GM11168 (cell line): ENCODE measurements around the gene THSD7A.

Experiments used
- in situ Hi-C: fragments of 300-500 bp; cut with MboI; formaldehyde crosslinking; loops from one replicate; pipeline ENCODE4 v1.12.0; 2022; ENCODE audit warnings: low sequenced_read_pairs; ENCODE audit not compliant: unreplicated experiment

Gene THSD7A

DNA sequence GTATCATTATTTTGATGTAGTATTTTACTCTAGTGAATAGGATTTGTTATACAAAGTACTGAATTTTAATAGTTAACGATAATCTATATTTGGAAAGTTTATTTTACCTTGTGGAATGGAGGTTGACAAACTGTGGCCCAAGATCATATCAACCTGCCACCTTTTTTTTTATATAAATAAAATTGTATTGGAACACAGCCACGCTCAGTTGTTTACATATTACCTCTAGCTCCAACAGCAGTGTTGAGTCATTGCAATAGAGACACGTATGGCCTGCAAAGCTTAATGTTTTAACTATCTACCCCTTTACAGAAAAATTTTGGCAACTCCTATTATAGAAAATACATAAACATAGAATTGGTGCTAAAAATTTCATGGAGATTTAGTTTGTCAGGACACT, 239.3 kb downstream of the THSD7A start:
- in situ Hi-C loops, result no loop called here

DNA sequence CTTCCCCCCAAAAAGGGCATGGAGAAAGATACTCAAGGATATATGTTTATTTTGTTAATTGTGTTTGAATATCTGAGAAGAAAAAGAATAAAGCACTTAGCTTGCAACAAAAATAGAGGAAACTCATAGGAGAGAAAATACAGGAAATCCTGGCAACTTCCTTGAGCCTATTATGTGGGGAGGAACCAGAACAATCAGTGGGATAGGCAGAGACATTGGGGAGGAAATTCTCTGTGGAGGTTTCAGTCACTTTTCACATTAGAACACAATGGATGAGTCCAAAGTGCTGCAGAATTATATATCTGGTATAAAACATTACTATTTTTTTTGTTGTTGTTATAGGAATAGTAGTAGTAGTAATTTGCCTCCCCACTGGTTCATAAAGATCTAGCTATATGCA, 240.1 kb downstream of the THSD7A start:
- in situ Hi-C loops, result no loop called here

DNA sequence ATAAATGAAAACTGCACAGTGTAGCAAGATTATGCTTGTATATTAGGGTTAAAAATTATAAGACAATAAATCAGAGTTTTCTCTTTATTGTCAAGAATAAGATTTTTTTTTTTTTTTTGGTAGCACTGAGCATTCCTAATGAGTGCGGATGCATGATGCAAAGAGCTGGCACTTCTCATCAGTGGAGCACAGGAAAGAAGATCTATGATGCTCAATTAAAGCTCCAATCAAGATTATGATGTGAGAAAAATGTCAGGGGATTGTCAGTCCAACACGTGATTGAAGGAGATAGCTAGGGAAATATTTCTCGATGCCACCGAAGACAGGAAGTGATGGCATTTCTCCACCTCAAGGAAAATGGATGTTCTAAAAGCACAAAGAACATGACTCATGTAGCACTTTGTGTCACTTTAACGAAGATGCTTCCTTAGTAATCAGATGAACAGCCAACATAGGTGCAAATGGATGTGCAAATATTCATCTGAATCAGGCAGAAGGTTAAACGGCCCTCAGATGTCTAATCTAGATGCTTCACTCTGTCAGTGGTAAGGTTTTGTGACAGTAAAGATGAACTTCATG, 240.9 kb downstream of the THSD7A start:
- in situ Hi-C loops, result no loop called here

DNA sequence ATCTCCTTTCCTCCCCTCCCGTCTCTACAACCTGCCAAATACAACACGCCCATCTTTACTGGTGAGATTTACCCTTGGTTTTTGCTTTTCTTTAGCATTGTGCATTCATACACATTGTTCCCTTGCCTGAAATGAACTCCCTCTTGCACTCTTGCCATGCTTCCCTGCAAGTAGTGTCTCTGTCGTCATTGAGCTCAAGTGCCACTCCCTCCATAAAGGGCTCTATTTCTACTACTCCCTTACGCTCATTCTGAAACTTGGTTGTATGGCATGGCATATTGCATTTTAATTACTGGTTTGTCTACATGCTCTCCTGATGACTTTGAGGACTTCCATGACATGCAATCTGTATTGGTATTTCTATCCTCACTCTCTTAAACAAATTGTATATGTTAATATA, 242.7 kb downstream of the THSD7A start:
- in situ Hi-C loops, result no loop called here

DNA sequence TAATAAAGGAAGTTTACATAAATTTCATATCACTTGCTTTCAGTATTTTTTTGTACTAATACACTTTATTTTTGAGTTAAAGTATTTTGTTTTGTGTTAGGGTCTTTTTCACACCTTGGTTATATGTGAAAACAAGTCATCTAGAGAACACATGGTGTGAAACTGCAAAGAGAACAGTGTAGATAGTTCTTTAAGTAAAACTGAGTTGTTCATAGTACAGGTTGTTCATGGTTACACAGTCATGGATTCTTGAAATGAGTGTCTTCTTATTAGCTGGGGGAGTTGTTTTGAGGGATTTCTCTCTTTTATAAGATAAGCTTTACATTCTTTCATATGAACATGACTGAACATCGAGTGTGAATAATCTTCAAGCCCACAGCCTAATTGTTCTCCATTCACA, 244.2 kb downstream of the THSD7A start:
- in situ Hi-C loops, result no loop called here

DNA sequence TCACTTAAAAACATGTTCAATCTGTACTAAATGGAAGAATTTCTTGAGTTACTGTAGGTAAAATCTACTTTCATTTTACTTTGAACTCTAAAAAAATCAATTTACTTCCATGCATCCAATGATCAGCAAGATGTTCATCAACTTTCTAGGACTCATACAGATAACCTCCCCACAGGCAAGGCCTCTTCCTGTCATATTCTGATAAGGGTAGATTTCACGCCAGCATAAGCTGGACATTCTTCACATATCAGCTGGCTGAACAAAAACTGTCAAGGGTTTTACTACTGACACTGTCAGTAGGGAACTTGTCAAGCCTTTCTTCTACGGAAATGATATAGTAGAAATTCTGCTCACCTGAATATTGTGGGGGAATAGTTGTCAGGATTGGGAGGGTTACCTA, 244.9 kb downstream of the THSD7A start:
- in situ Hi-C loops, result no loop called here

DNA sequence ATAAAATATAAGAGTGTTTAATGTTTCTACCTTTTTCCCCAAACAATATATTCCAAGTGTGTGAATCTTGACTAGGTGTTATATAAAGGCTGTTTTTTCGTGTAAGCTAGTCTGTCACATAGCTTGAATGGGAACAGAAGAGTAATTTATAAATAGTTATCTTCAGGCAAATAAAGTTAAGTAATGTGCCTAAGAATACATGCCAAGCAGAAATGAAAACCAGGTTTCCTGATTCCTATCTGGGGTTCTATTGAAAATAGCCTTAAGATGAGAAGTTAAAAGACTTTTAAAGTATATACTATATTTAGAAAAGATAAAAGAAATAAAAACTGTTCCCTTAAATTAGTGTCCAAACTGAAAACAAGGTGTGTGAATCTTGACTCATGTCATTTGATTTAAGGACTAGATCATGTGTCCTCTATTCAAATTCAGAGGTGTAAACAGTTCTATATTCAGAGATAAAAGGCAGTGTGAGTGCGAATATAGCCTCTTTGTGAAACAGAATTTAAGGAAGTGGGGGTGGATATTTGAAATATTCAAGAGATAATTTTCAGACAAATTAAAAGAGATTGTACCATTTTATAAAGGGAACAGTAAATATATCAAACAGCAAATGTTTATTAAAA, 247.5 kb downstream of the THSD7A start:
- in situ Hi-C loops, result no loop called here

DNA sequence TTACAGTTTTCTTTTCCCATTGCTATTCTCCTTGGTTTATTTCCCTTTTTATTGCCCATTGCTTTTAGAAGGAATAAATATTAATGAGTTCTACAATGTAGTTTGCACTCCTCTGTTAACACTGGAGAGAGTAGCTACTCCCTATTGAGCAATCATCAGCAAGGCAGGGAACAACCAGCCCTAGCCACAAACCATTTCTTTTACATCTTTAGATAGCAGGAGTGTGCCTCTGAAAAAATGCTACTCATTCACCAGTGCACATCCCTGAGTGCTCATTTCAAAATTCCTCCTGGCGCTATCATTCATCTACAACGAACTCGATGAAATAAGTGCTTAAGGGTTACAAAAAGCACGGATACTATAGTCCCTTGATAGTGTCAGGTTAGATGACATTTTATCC, 252.9 kb downstream of the THSD7A start:
- in situ Hi-C loops, result no loop called here

DNA sequence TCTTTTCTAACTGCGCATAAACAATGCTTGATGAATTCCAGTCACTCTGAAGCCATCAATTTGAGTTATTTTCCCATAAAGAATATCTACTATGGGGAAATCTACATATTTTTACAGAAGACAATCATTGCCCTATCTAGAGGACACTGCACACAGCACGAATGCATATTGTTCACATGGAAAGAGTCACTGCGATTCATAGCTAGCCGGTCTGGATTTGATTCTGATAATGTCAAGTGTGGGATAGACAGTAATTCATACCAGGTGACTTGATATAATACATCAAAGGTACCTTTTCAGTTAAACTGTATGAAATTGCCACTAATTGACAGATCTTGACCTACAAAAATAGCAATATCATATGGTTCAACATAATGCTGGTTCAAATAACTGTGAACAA, 255.7 kb downstream of the THSD7A start:
- in situ Hi-C loops, result no loop called here

DNA sequence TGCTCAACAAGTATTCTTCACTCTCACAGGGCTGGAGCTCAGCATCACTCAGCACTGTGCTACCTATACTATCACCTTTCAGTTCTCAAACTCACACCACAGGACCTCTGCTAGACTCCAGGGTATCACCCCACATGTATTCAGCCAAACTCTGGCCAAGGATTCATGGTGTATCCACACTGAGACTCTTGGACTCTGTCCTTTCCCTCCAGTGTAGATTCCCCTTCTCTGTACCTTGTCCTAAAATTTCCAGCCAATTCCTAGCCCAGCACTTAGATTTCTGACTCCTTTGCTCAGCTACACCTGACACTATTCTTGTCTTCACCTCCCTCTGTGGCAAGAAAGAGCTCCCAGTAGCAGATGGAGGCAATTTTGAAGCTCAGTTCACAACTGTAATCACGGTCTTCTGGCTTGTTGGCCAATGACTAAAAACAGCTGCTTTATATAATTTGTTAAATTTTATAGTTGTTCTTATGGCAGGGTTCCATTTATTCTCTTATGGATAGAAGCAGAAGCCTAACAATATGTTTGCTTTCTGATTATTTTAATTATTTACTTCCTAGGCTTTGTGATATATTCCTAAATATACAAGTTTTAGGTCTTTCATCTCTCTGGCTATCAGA, 258.8 kb downstream of the THSD7A start:
- in situ Hi-C loops, result no loop called here

DNA sequence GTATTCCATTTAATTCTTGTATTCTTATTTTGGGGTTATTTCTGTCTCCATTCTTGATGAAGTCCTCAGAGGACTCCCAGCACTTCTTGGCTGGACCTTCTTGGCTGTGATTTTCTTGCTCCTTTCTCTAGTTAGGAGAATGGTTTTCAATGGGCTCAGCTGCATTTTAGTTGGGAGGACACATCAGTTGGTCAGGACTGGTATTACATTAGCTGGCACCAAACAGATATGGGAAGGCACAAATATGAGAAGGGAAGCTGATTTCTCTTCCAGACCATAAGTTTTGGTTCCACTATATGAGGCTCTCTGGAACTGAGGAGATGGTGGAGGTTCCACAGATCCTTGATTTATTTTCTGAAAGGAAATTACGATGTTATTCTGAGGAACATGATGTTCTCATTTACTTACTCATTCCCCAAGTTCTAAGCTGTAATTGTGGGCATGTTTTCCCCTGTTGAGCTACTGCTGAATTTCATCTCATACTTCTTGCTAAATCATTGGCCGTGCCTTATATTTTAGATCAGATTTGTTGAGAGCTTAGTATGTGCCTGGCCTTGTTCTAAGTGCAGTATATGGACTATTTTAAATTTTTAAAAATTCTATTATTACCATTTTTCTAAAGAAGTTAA, 261.0 kb downstream of the THSD7A start:
- in situ Hi-C loops, result no loop called here

DNA sequence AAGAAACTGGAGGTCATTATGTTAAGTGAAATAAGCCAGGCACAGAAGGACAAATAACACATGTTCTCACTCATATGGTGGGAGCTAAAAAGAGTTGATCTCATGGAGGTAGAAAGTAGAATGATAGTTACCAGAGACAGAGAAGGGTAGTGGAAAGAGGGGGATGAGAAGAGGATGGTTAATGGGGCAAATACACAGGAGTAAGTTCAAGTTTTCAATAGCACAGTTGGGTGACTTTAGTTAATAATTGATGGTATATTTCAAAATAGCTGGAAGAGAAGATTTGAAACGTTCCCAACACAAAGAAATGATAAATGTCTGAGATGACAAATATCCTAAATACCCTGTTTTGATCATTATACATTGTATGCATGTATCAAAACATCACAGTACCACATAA, 261.8 kb downstream of the THSD7A start:
- in situ Hi-C loops, result no loop called here

DNA sequence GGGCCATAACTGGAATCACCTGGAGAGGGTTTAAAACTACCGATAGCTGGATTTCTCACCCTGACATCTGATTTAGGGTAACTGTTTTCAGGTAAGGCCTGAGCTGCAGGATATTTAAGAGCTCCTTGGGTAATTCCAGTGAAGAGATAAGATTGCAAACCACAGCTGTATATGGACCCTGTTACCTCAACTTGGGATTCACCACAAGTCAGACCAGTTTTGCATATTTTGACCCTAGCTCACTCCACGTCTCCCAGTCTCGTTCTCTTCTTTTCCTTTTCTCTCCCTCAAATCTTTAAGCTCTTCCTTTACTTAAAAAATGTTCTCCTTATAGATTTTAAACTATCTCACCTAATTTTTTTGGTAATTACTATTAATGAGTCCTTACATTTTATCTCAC, 264.4 kb downstream of the THSD7A start:
- in situ Hi-C loops, result no loop called here

DNA sequence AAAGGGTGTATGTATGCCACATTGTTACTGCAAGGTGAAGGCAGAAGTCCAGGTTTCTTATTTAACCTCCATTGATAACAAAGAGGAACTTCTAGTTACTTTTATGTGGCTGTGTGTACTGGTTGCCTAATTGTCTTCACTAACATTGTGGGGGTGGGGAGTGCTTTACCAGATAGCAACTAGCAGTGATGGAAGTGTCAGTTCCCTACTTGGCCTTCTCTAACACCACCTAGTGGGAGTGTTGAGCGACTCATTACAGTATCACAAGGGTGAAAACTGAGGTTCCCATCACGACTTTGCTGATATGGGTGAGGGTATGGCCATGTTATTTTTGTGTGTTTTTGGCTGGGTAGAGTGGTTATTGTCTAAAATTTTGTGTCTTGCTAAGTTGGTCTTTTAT, 274.4 kb downstream of the THSD7A start:
- in situ Hi-C loops, result no loop called here

DNA sequence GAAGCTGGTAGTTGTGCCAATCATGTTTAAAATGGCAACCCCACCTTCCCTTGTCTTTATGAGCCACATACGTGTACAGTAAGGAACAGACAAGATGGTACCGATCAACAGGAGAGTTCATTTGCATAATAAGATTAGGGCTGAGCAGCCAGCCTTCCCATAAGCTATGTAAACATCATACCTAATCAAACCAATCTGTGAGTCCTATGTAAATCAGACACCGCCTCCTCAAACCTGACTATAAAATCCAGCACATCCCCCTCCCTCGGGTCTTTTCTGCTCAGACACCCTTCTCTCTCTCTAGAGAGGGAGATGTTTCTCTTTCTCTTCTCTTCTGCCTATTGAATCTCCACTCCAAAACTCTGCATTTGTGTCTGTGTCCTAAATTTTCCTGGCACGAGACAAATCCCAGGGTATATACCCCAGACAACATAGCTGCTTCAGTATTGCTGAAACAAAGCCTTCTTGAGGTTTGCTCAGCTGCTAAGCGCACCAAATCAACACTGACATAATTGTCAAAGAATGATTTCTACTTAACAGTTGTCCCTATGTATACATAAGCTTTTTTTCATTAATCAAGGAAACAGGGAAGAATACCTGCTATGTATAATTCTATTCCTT, 279.2 kb downstream of the THSD7A start:
- in situ Hi-C loops, result no loop called here

DNA sequence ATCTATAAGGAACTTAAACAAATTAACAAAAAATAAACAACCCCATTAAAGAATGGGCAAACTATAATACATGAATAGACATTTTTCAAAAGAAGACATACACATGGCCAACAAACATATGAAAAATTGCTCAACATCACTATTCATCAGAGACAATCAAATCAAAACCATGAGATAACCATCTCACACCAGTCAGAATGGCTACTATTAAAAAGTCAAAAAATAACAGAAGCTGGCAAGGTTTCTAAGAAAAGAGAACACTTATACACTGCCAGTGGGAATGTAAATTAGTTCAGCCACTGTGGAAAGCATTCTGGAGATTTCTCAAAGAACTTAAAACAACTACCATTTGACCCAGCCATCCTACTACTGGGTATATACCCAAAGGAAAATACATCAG, 280.5 kb downstream of the THSD7A start:
- in situ Hi-C loops, result no loop called here

DNA sequence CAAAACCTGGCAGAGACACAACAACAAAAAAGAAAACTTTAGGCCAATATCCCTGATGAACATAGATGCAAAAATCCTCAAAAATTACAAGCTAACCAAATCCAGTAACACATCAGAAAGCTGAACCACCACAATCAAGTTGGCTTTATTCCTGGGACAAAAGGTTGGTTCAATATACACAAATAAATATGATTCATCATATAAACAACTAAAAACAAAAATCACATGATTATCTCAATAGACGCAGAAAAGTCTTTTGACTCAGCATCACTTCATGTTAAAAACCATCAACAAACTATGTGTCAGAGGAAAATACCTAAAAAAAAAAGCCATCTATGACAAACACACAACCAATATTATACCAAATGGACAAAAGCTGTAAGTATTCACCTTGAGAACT, 283.5 kb downstream of the THSD7A start:
- in situ Hi-C loops, result no loop called here

DNA sequence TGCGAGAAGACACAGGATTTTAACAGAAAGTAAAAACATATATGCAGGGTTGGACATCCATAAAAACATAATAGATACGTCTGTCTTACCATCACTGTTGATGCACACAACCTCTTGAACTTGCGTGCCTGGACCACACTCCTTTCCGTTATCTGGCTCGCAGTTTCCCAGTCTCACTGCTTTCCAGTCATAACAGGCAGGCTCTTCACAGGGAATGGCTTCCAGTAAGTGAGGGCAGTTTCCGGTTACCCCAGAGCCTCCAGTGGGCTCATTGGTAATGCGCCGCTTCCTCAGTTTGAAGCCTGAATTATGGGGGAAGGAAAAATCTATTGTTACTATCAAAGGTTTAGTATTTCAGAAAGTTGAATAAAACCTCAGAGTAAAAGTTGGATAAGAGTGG, 290.7 kb downstream of the THSD7A start:
- in situ Hi-C loops, result no loop called here

DNA sequence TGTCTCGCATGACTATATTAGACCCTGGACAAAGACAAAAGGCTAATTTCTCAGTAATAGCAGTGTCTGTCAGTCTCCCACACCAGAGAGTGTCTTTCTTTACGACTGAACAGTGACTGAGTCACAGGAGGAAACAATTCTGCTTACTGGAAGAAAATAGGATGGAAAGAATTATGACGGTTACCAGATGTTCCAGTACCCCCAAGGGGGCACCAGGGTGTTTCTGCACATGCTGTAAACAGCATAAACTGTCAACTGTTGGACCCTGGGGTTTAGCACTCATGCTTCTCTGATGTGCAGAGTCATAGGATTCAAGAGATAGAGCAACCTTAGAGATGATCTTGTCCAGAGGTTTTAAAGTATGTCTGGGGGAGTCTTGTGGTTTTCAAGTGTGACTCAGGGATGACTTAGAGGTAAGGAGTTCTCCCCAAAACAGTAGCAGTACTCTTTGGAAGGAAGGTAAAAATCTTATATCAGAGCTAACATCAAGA, 291.7 kb downstream of the THSD7A start:
- in situ Hi-C loops, result no loop called here

DNA sequence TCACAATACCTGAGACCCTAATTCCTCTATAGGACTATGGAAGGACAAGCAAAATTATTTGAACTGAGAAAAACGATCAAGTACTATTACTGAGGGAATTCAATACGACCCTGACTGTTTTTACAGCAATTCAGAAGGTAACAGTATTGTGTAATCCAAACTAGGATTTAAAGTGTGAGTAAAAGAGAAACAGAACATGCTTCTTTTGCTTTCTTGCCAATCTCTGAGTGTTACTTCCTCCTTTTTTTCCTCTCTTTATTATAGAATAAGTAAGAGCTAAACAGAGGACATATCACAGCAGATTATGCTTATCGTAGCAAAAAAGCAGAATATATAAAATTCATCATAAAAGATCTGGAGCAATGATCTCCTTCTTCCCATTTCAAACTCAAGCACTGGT, 292.1 kb downstream of the THSD7A start:
- in situ Hi-C loops, result no loop called here

DNA sequence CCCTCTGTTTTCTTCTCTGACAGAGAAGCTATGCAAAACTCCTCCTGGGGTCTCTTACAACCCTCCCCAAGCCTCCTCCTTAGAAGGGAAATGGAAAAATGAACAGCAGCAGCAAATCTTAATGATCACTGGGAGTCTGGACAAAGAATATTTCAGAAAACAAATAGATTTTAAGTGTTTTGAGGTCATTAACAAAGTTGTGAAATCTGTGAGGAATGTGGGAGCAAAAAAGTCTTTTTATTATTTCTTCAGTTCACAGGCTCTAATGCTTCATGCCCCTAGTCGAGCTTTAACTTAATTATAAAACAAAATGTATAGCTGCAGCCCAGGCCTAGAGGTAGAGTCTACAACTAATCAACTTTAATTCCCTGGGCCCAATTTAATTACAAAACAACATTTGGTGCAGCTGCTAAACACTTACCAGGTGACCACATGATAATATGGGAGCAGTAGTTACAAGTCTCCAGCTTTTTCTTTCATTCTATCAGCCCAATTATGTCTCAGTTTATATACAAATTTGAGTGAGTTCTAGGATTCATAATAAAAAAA, 293.2 kb downstream of the THSD7A start:
- in situ Hi-C loops, result no loop called here
